Measurements from ENCODE around the gene CYP2C19.

- no peak for TF ChIP-seq CTCF (IDR thresholded peaks at IDR 0.05; ENCODE audit: borderline replicate concordance, extremely low read depth, low read length, poor library complexity, severe bottlenecking)
- no peak for TF ChIP-seq EZH2 (IDR thresholded peaks at IDR 0.05; ENCODE audit: borderline replicate concordance, low read depth, low read length, severe bottlenecking)
Measured at GRCh38 chr10:94850766-94851165, 88.3 kb downstream of the CYP2C19 start.

Measured in DND-41 (cell line).